Stimulated activated CD4-positive, alpha-beta T cell treated with anti-CD3 and anti-CD28 coated beads, Interleukin-4, amount 100 ng/mL, for 4 hours (primary cell): ENCODE data around the gene SLC17A7.
"Not testable (repeated sequence)": the region's sequence is repeated elsewhere in the genome, so short reads cannot be mapped to it uniquely, and the experiment has no call there.

Experiments
- DNase-seq, 2 experiments: peaks; one replicate each; pipeline ENCODE4 v3.0.0-alpha.2; 2020

Gene SLC17A7

GRCh38 chr19:49441210-49441959, at the start of gene SLC17A7:
TSS of gene SLC17A7 (minus strand) at chr19:49441527. CDS start at chr19:49441379, 148 bp downstream.
- DNase-seq: peak in 1 of 2 experiments; percentile 42

- no peak for DNase-seq
Observed at GRCh38 chr19:49490287-49491029, 49.1 kb upstream of the SLC17A7 start.

GRCh38 chr19:49489601-49490167, 48.4 kb upstream of the SLC17A7 start:
- peak in 1 of 2 experiments; percentile 43 for DNase-seq

- DNase-seq: no peak
Observed at GRCh38 chr19:49488863-49489537, 47.7 kb upstream of the SLC17A7 start.

- peak in 1 of 2 experiments; percentile 38 for DNase-seq
Observed at GRCh38 chr19:49488046-49488862, 46.9 kb upstream of the SLC17A7 start.

GRCh38 chr19:49487277-49488045, 46.1 kb upstream of the SLC17A7 start, which contains the start of gene RPL13A:
TSS of gene RPL13A (plus strand) at chr19:49487608. CDS start at chr19:49487630, 22 bp downstream.
- peak; percentile 100 for DNase-seq

GRCh38 chr19:49486710-49487276, 45.5 kb upstream of the SLC17A7 start:
- no peak for DNase-seq

GRCh38 chr19:49486232-49486631, 44.9 kb upstream of the SLC17A7 start:
- DNase-seq: no peak

- no peak for DNase-seq
Observed at GRCh38 chr19:49481020-49481683, 39.8 kb upstream of the SLC17A7 start.

GRCh38 chr19:49479975-49480628, 38.8 kb upstream of the SLC17A7 start:
- DNase-seq: no peak

GRCh38 chr19:49475995-49476880, 34.9 kb upstream of the SLC17A7 start:
- DNase-seq: peak; percentile 65 to 70

- DNase-seq: no peak
Observed at GRCh38 chr19:49475191-49475917, 34.0 kb upstream of the SLC17A7 start.

- no peak for DNase-seq
Observed at GRCh38 chr19:49474542-49474924, 33.2 kb upstream of the SLC17A7 start.

- peak; percentile 89 to 92 for DNase-seq
Observed at GRCh38 chr19:49473868-49474541, 32.7 kb upstream of the SLC17A7 start, which contains the start of gene FLT3LG. TSS of gene FLT3LG (plus strand) at chr19:49474215. CDS start at chr19:49474640, 425 bp downstream.

GRCh38 chr19:49473501-49473867, 32.2 kb upstream of the SLC17A7 start:
- DNase-seq: not testable (repeated sequence)

GRCh38 chr19:49472936-49473335, 31.6 kb upstream of the SLC17A7 start:
- DNase-seq: no peak

- no peak for DNase-seq
Observed at GRCh38 chr19:49470615-49470978, 29.3 kb upstream of the SLC17A7 start.
